Panc1 (cell line): ENCODE measurements around the gene PRR13. TPM values are rescaled to one million over a fixed set of nuclear protein-coding genes. Genes with fewer than 3 reads are reported as not detected.

Source experiments
- ATAC-seq: fragments of 200-7000 bp; cut with Tn5 transposase; 2 replicates; pipeline ENCODE4 v1.9.1; 2020; ENCODE audit warnings: mild to moderate bottlenecking, moderate library complexity
- BruUV-seq: library from RNA; stranded (reverse); fragments of 400-500 nt; replicated peaks from 2 replicates; lab custom pipeline; 2021; lab: Mats Ljungman, UMichigan
- CTCF ChIA-PET: fragments of 300-600 bp; sonication (Branson Sonifier 250); formaldehyde crosslinking; loops from one replicate; lab custom pipeline; 2022; ENCODE audit warnings: antibody characterized with exemption; lab: Charles Lee
- POLR2A ChIA-PET: fragments of 300-600 bp; sonication (Branson Sonifier 250); formaldehyde crosslinking; loops from one replicate; lab custom pipeline; 2022; ENCODE audit warnings: antibody characterized with exemption; lab: Charles Lee
- DNase-seq: peaks from one replicate; pipeline ENCODE4 v3.0.0-alpha.2; 2010; ENCODE audit warnings: low read depth, low spot score
- H3K27ac ChIP-seq: 2 replicates; pipeline ENCODE4 v1.5.1; 2011; ENCODE audit warnings: mild to moderate bottlenecking, low read length, inconsistent platforms
- H3K27me3 ChIP-seq: fragments of 200-500 bp; sonication (Bioruptor generic); 2 replicates; pipeline ENCODE4 v1.6.0; 2014; ENCODE audit warnings: low read length, inconsistent platforms; ENCODE audit not compliant: control insufficient read depth, insufficient read depth
- H3K36me3 ChIP-seq: fragments of 200-500 bp; sonication (Bioruptor generic); 2 replicates; pipeline ENCODE4 v1.5.1; 2014; ENCODE audit warnings: inconsistent platforms, mild to moderate bottlenecking, low read length, moderate library complexity; ENCODE audit not compliant: control insufficient read depth, insufficient read depth
- H3K4me1 ChIP-seq: 2 replicates; pipeline ENCODE4 v1.5.1; 2011; ENCODE audit warnings: inconsistent platforms, mild to moderate bottlenecking, low read length, moderate library complexity; ENCODE audit not compliant: control insufficient read depth, insufficient read depth
- H3K4me3 ChIP-seq, 2 experiments: 2 replicates each; pipeline ENCODE4 v1.5.1; 2011 to 2012; ENCODE audit warnings: low read depth in 2 of 2, low read length in 2 of 2, mild to moderate bottlenecking in 2 of 2, inconsistent platforms in 1 of 2, moderate library complexity in 1 of 2
- H3K9me3 ChIP-seq: fragments of 200-500 bp; sonication (Bioruptor generic); 2 replicates; pipeline ENCODE4 v1.5.1; 2014; ENCODE audit warnings: low read depth, mild to moderate bottlenecking, inconsistent platforms, low read length, moderate library complexity; ENCODE audit not compliant: control insufficient read depth, insufficient read depth
- CTCF ChIP-seq: fragments of 450-650 bp; IDR thresholded peaks from 2 replicates; pipeline ENCODE4 v1.5.1; 2017; ENCODE audit warnings: mild to moderate bottlenecking
- POLR2AphosphoS5 ChIP-seq: IDR thresholded peaks from 2 replicates; pipeline ENCODE4 v1.6.1; 2012; ENCODE audit warnings: mild to moderate bottlenecking, low read depth, low read length, moderate library complexity
- REST ChIP-seq, 2 experiments: IDR thresholded peaks; 2 replicates each; pipeline ENCODE4 v1.6.1; 2011 to 2012; ENCODE audit warnings: low read depth in 2 of 2, control low read depth in 1 of 2, low read length in 1 of 2, mild to moderate bottlenecking in 1 of 2, moderate library complexity in 1 of 2; ENCODE audit not compliant: insufficient read depth in 1 of 2
- SIN3A ChIP-seq: IDR thresholded peaks from 2 replicates; pipeline ENCODE4 v1.6.1; 2012; ENCODE audit warnings: low read depth, mild to moderate bottlenecking, low read length, moderate library complexity, borderline replicate concordance; ENCODE audit not compliant: insufficient read depth
- TCF7L2 ChIP-seq: IDR thresholded peaks from 2 replicates; pipeline ENCODE4 v1.6.1; 2011; ENCODE audit warnings: mild to moderate bottlenecking, low read depth, low read length, inconsistent platforms
- in situ Hi-C: cut with HindIII; loops from 2 replicates; pipeline ENCODE4 v1.10.0; 2016; ENCODE audit warnings: low sequenced_read_pairs, low pct_unique_long_range_greater_than_20kb
- intact Hi-C: fragments of 100-400 bp; cut with micrococcal nuclease; formaldehyde crosslinking; loops from one replicate; pipeline ENCODE4 v1.10.0; 2022; ENCODE audit not compliant: unreplicated experiment
- total RNA-seq: library from RNA; stranded (reverse); gene quantifications from one replicate; pipeline ENCODE4 v1.2.1, GENCODE V29; 2021; ENCODE audit not compliant: unreplicated experiment

Gene PRR13
- total RNA-seq, 1 experiment from 2014 or later, result 454 TPM

- CTCF ChIA-PET, result no interaction called here
Observed at GRCh38 chr12:53456654-53457366, 15.3 kb downstream of the PRR13 start.

GRCh38 chr12:53459097-53459496 is 17.6 kb downstream of the PRR13 start:
- Histone ChIP-seq H3K4me3 (no peak overlapping the region), H3K9me3 (no peaks in the 10 kb centered on the region), H3K27ac (0 out of 2 replicates have a peak overlapping the region, but pooled peaks have one; percentile 7), H3K36me3 (peaks cover 83% of the 10 kb centered on the region), H3K27me3 (no peaks in the 10 kb centered on the region), H3K4me1 (peaks cover 19% of the 10 kb centered on the region)
- BruUV-seq, result no TSS peak
- TF ChIP-seq SIN3A (no peak), TCF7L2 (no peak), REST (IDR thresholded peaks at IDR 0.05; ENCODE audit: insufficient read depth in 1 of 2, low read depth in 2 of 2, low read length in 1 of 2) (no peak), POLR2AphosphoS5 (peak; percentile 31; the same call in 1 of the 2 replicates), CTCF (no peak)
- no peak for ATAC-seq
- DNase-seq, result no peak
- intact Hi-C loops (no loop called here), in situ Hi-C loops (no loop called here)
- POLR2A ChIA-PET, result no interaction called here
- CTCF ChIA-PET, result interaction anchor here (0.6 kb wide), 1 partner anchor 15 kb away, joined by 5 read pairs; no protein-coding TSS in a partner anchor

More at GRCh38 chr12:53456654-53457366, 15.3 kb downstream of the PRR13 start:
- intact Hi-C loops, result no loop called here
- POLR2A ChIA-PET, result no interaction called here
- in situ Hi-C loops, result no loop called here
- Histone ChIP-seq H3K27me3 (no peaks in the 10 kb centered on the region), H3K4me1 (peaks cover 22% of the 10 kb centered on the region), H3K36me3 (peaks cover 74% of the 10 kb centered on the region), H3K9me3 (no peaks in the 10 kb centered on the region), H3K27ac (no peak overlapping the region), H3K4me3 (no peak overlapping the region)
- ATAC-seq, result no peak
- DNase-seq, result no peak
- BruUV-seq, result no TSS peak
- TF ChIP-seq TCF7L2 (no peak), CTCF (no peak), POLR2AphosphoS5 (no peak), SIN3A (no peak), REST (IDR thresholded peaks at IDR 0.05; ENCODE audit: insufficient read depth in 1 of 2, low read depth in 2 of 2, low read length in 1 of 2) (no peak)
